ENCODE measurements around the gene CKLF. TPM values are rescaled to one million over a fixed set of nuclear protein-coding genes. Genes with fewer than 3 reads are reported as not detected.
A peak's percentile ranks its signal among the peaks of the same experiment; 100 is the strongest.

Gene CKLF
- total and polyA plus RNA-seq, 2 donors = 53.8 to 126 TPM

- Histone ChIP-seq H3K27me3 (ENCODE audit: control insufficient read depth in 2 of 2, insufficient read depth in 1 of 2, low read length in 1 of 2) (no peaks in the 10 kb centered on the region), H3K4me3 (ENCODE audit: low read length in 2 of 2) (no peak overlapping the region), H3K36me3 (ENCODE audit: control insufficient read depth in 2 of 2, insufficient read depth in 2 of 2, low read length in 1 of 2) (no peaks in the 10 kb centered on the region), H3K9me3 (ENCODE audit: control insufficient read depth in 2 of 2, insufficient read depth in 1 of 2, low read length in 1 of 2) (no peaks in the 10 kb centered on the region), H3K27ac (ENCODE audit: low read depth in 1 of 2, low read length in 1 of 2) (peak overlapping the region in 1 of 2 donors; percentile 21), H3K4me1 (ENCODE audit: control insufficient read depth in 2 of 2, insufficient read depth in 2 of 2, low read length in 2 of 2) (peaks cover 28 to 61% of the 10 kb centered on the region in 2 donors)
- no peak for DNase-seq (ENCODE audit: low read depth in 6 of 9, low spot score in 9 of 9)
- 97% methylated on average over 5 of the region's 5 CpGs for WGBS
Observed at GRCh38 chr16:66547101-66547989, 5.0 kb upstream of the CKLF start.

GRCh38 chr16:66548068-66548467 lies 4.3 kb upstream of the CKLF start:
- H3K27me3 ChIP-seq (ENCODE audit: control insufficient read depth in 2 of 2, insufficient read depth in 1 of 2, low read length in 1 of 2) = no peaks in the 10 kb centered on the region
- H3K36me3 ChIP-seq (ENCODE audit: control insufficient read depth in 2 of 2, insufficient read depth in 2 of 2, low read length in 1 of 2) = no peaks in the 10 kb centered on the region
- no peak for DNase-seq (ENCODE audit: low read depth in 6 of 9, low spot score in 9 of 9)
- no peaks in the 10 kb centered on the region for H3K9me3 ChIP-seq (ENCODE audit: control insufficient read depth in 2 of 2, insufficient read depth in 1 of 2, low read length in 1 of 2)
- WGBS = 95% methylated on average over 4 of the region's 4 CpGs
- peak overlapping the region; percentile 10 to 21 for H3K27ac ChIP-seq (ENCODE audit: low read depth in 1 of 2, low read length in 1 of 2)
- peaks cover 28 to 67% of the 10 kb centered on the region in 2 donors for H3K4me1 ChIP-seq (ENCODE audit: control insufficient read depth in 2 of 2, insufficient read depth in 2 of 2, low read length in 2 of 2)
- no peak overlapping the region for H3K4me3 ChIP-seq (ENCODE audit: low read length in 2 of 2)

- 40% methylated on average over 9 of the region's 9 CpGs for WGBS
- no peaks in the 10 kb centered on the region for H3K36me3 ChIP-seq (ENCODE audit: control insufficient read depth in 2 of 2, insufficient read depth in 2 of 2, low read length in 1 of 2)
- H3K27me3 ChIP-seq (ENCODE audit: control insufficient read depth in 2 of 2, insufficient read depth in 1 of 2, low read length in 1 of 2) = no peaks in the 10 kb centered on the region
- H3K27ac ChIP-seq (ENCODE audit: low read depth in 1 of 2, low read length in 1 of 2) = peak overlapping the region; percentile 90 to 99
- peak overlapping the region; percentile 63 to 82 for H3K4me3 ChIP-seq (ENCODE audit: low read length in 2 of 2)
- no peak for DNase-seq (ENCODE audit: low read depth in 6 of 9, low spot score in 9 of 9)
- no peaks in the 10 kb centered on the region for H3K9me3 ChIP-seq (ENCODE audit: control insufficient read depth in 2 of 2, insufficient read depth in 1 of 2, low read length in 1 of 2)
- H3K4me1 ChIP-seq (ENCODE audit: control insufficient read depth in 2 of 2, insufficient read depth in 2 of 2, low read length in 2 of 2) = peaks cover 33 to 67% of the 10 kb centered on the region in 2 donors
Observed at GRCh38 chr16:66548868-66549267, 3.5 kb upstream of the CKLF start.

GRCh38 chr16:66549284-66550131 lies 2.9 kb upstream of the CKLF start, which contains the start of gene TK2:
Gene TK2, minus strand, starts transcription at chr16:66550122. Its CDS starts 61 bp downstream, at chr16:66550061.
- Histone ChIP-seq H3K27me3 (ENCODE audit: control insufficient read depth in 2 of 2, insufficient read depth in 1 of 2, low read length in 1 of 2) (no peaks in the 10 kb centered on the region), H3K36me3 (ENCODE audit: control insufficient read depth in 2 of 2, insufficient read depth in 2 of 2, low read length in 1 of 2) (no peaks in the 10 kb centered on the region), H3K4me3 (ENCODE audit: low read length in 2 of 2) (peak within 1 kb of the TSS; percentile 63 to 82), H3K4me1 (ENCODE audit: control insufficient read depth in 2 of 2, insufficient read depth in 2 of 2, low read length in 2 of 2) (peaks cover 38 to 63% of the 10 kb centered on the region in 2 donors), H3K9me3 (ENCODE audit: control insufficient read depth in 2 of 2, insufficient read depth in 1 of 2, low read length in 1 of 2) (no peaks in the 10 kb centered on the region), H3K27ac (ENCODE audit: low read depth in 1 of 2, low read length in 1 of 2) (peak within 1 kb of the TSS; percentile 96 to 99)
- DNase-seq (ENCODE audit: low read depth in 6 of 9, low spot score in 9 of 9) = peak in 7 of 9 donors; percentile 43 to 86 (median 66)
- 1% methylated on average over 80 of the region's 80 CpGs for WGBS

GRCh38 chr16:66551348-66551759 lies 1.0 kb upstream of the CKLF start:
- peak in 8 of 9 donors; percentile 40 to 87 (median 64) for DNase-seq (ENCODE audit: low read depth in 6 of 9, low spot score in 9 of 9)
- Histone ChIP-seq H3K9me3 (ENCODE audit: control insufficient read depth in 2 of 2, insufficient read depth in 1 of 2, low read length in 1 of 2) (no peaks in the 10 kb centered on the region), H3K4me3 (ENCODE audit: low read length in 2 of 2) (no peak overlapping the region), H3K27ac (ENCODE audit: low read depth in 1 of 2, low read length in 1 of 2) (peak overlapping the region; percentile 96 to 99), H3K4me1 (ENCODE audit: control insufficient read depth in 2 of 2, insufficient read depth in 2 of 2, low read length in 2 of 2) (peaks cover 53 to 76% of the 10 kb centered on the region in 2 donors), H3K27me3 (ENCODE audit: control insufficient read depth in 2 of 2, insufficient read depth in 1 of 2, low read length in 1 of 2) (no peaks in the 10 kb centered on the region), H3K36me3 (ENCODE audit: control insufficient read depth in 2 of 2, insufficient read depth in 2 of 2, low read length in 1 of 2) (peaks cover 0 to 5% of the 10 kb centered on the region in 2 donors)
- 5% methylated on average over 6 of the region's 6 CpGs for WGBS

GRCh38 chr16:66551788-66552285 lies 539 bp upstream of the CKLF start:
- Histone ChIP-seq H3K4me1 (ENCODE audit: control insufficient read depth in 2 of 2, insufficient read depth in 2 of 2, low read length in 2 of 2) (peaks cover 53 to 76% of the 10 kb centered on the region in 2 donors), H3K36me3 (ENCODE audit: control insufficient read depth in 2 of 2, insufficient read depth in 2 of 2, low read length in 1 of 2) (peaks cover 0 to 5% of the 10 kb centered on the region in 2 donors)
- WGBS = 49% methylated on average over 8 of the region's 8 CpGs

GRCh38 chr16:66553223-66553622 lies 847 bp downstream of the CKLF start:
- peaks cover 4 to 8% of the 10 kb centered on the region in 2 donors for H3K36me3 ChIP-seq (ENCODE audit: control insufficient read depth in 2 of 2, insufficient read depth in 2 of 2, low read length in 1 of 2)
- no peaks in the 10 kb centered on the region for H3K9me3 ChIP-seq (ENCODE audit: control insufficient read depth in 2 of 2, insufficient read depth in 1 of 2, low read length in 1 of 2)
- no peaks in the 10 kb centered on the region for H3K27me3 ChIP-seq (ENCODE audit: control insufficient read depth in 2 of 2, insufficient read depth in 1 of 2, low read length in 1 of 2)
- peak in 2 of 9 donors; percentile 26 to 47 for DNase-seq (ENCODE audit: low read depth in 6 of 9, low spot score in 9 of 9)
- H3K27ac ChIP-seq (ENCODE audit: low read depth in 1 of 2, low read length in 1 of 2) = peak overlapping the region in 1 of 2 donors; percentile 96
- 4% methylated on average over 8 of the region's 8 CpGs for WGBS
- peak overlapping the region; percentile 74 to 78 for H3K4me3 ChIP-seq (ENCODE audit: low read length in 2 of 2)
- peaks cover 55 to 65% of the 10 kb centered on the region in 2 donors for H3K4me1 ChIP-seq (ENCODE audit: control insufficient read depth in 2 of 2, insufficient read depth in 2 of 2, low read length in 2 of 2)

More at GRCh38 chr16:66551788-66552285, 539 bp upstream of the CKLF start:
- H3K27ac ChIP-seq (ENCODE audit: low read depth in 1 of 2, low read length in 1 of 2) = peak overlapping the region; percentile 96 to 99
- H3K4me3 ChIP-seq (ENCODE audit: low read length in 2 of 2) = peak overlapping the region; percentile 74 to 78
- H3K9me3 ChIP-seq (ENCODE audit: control insufficient read depth in 2 of 2, insufficient read depth in 1 of 2, low read length in 1 of 2) = no peaks in the 10 kb centered on the region
- no peak for DNase-seq (ENCODE audit: low read depth in 6 of 9, low spot score in 9 of 9)
- no peaks in the 10 kb centered on the region for H3K27me3 ChIP-seq (ENCODE audit: control insufficient read depth in 2 of 2, insufficient read depth in 1 of 2, low read length in 1 of 2)

GRCh38 chr16:66554021-66554420 lies 1.6 kb downstream of the CKLF start:
- 42% methylated on average over 3 of the region's 3 CpGs for WGBS
- Histone ChIP-seq H3K27ac (ENCODE audit: low read depth in 1 of 2, low read length in 1 of 2) (no peak overlapping the region), H3K4me3 (ENCODE audit: low read length in 2 of 2) (peak overlapping the region in 1 of 2 donors; percentile 78), H3K4me1 (ENCODE audit: control insufficient read depth in 2 of 2, insufficient read depth in 2 of 2, low read length in 2 of 2) (peaks cover 54 to 60% of the 10 kb centered on the region in 2 donors), H3K9me3 (ENCODE audit: control insufficient read depth in 2 of 2, insufficient read depth in 1 of 2, low read length in 1 of 2) (no peaks in the 10 kb centered on the region), H3K36me3 (ENCODE audit: control insufficient read depth in 2 of 2, insufficient read depth in 2 of 2, low read length in 1 of 2) (peaks cover 8 to 16% of the 10 kb centered on the region in 2 donors), H3K27me3 (ENCODE audit: control insufficient read depth in 2 of 2, insufficient read depth in 1 of 2, low read length in 1 of 2) (no peaks in the 10 kb centered on the region)
- DNase-seq (ENCODE audit: low read depth in 6 of 9, low spot score in 9 of 9) = no peak
